ENCODE results near the gene PAGR1. TPM values are rescaled to one million over a fixed set of nuclear protein-coding genes. Genes with fewer than 3 reads are reported as not detected.
"Not testable (repeated sequence)": the region's sequence is repeated elsewhere in the genome, so short reads cannot be mapped to it uniquely, and the experiment has no call there.

Gene PAGR1
- total and polyA plus RNA-seq, 12 donors, result 9.6 to 35.1 (median 13.0) TPM

DNA sequence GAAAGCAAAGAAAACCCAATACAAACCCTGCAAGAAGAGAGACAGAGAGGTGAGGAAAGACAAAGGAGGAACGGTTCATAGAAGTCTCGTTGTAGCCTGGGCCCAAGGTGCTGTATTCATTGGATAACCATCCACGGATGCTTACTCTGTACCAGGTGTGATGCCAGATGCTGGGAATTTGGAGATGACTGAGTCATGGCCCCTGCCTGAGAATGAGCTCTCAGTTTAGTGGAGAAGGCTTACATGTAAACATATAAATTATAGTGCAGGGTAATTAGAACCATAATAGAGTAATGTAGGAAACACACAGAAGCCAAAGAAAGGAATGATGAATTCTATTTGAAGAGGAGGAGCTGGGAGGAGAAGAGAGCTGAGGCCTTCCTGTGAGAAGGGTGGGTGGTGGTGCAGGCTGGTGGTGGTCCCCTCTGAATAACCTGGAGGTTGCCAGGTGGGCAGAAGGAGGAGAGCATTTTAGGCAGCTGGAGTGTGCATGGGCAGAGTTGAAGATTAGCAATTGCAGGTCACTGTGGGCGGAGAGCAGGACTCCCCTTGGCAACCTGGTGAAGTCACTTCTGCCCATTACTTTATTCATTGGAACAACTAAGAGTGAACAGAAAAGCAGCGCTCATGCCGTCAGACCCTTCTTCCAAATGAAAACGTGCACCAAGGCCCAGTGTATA, 45.6 kb upstream of the PAGR1 start:
- DNase-seq (no peak), ATAC-seq (no peak)
- intact Hi-C loops (cut with DNase I), result loop anchor here in 1 of 10 donors (10.0 kb wide), 1 partner anchor 56 kb away; no protein-coding TSS in a partner anchor
- 71 to 78% methylated on average over 7 of the region's 7 CpGs for WGBS, 2 donors
- H3K4me1 ChIP-seq, result peaks cover 0 to 3% (median 0%) of the 10 kb centered on the region in 9 donors
- no peak overlapping the region for H3K4me3 ChIP-seq
- no peak for TF ChIP-seq CTCF (IDR thresholded peaks at IDR 0.05)
- no peaks in the 10 kb centered on the region for H3K9me3 ChIP-seq
- H3K27ac ChIP-seq, result no peak overlapping the region
- no peaks in the 10 kb centered on the region for H3K27me3 ChIP-seq
- no peaks in the 10 kb centered on the region for H3K36me3 ChIP-seq

DNA sequence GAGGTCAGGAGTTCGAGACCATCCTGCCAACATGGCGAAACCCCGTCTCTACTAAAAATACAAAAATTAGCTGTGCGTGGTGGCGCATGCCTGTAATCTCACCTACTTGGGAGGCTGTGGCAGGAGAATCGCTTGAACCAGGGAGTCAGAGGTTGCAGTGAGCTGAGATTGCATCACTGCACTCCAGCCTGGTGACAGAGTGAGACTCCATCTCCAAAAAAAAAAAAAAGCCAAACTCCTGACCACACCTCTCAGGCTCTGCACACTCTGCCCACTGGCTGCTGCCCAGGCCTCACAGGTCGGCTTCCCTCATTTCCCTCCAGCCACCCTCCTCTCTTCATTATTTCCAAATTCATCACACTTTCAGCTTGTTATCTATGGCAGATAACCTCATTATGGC, 43.6 kb upstream of the PAGR1 start:
- ATAC-seq, H3K4me1 ChIP-seq, H3K27ac ChIP-seq, H3K36me3 ChIP-seq, DNase-seq, H3K4me3 ChIP-seq, H3K9me3 ChIP-seq, H3K27me3 ChIP-seq: not testable (repeated sequence)
- WGBS, 2 donors, result 84 to 86% methylated on average over 7 of the region's 7 CpGs
- intact Hi-C loops (cut with DNase I), result loop anchor here in 1 of 10 donors (10.0 kb wide), 1 partner anchor 58 kb away; no protein-coding TSS in a partner anchor

DNA sequence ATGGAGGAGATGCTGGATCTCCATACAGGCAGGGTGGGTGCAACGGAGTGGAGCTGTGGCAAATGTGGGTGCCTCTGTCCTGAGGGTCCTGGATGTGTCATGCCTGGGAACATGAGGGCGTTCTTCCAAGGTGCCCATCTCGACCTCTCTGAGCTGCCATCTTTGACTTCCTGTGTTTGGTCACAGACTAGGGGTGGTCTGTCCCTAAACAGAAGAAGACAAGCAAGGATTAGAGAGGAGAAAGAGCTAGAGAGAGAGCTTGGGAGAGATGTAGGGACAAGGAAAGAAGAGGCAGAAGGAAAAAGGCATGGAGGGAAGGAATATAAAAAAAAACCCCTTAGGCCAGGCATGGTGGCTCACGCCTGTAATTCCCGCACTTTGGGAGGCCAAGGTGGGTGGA, 41.2 kb upstream of the PAGR1 start:
- 90 to 94% methylated on average over 5 of the region's 5 CpGs for WGBS, 2 donors
- no peak for DNase-seq

DNA sequence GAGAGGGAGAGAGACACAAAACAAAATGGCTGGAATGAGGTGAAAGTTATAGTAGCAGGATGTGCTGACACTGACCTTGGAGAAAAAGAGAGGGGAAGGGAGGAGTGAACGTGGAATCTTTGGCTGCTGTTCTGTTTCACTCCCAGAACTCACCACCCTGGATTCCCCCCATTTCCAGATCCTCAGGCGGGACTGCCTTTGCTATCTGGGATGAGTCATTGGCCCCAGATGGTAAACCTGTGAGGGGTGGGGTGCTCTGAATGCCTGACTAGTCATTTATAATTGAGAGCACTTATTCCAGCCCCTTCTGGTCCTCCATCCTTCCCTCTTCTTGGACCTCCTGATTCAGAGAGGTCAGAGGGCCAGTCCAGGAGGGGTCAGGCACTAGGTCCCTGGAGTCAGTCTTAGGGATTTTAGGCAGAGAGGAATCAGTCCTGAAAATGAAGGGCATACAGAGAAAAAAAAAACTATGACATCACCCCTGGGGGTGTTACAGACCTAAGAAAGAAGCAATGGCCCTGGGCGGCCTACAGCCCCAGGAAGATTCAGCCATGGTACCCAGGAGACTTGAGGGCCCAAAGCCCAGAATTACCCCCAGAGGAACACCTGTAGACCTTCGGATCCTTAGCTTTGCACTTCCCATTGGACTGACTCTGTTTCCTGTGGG, 40.1 kb upstream of the PAGR1 start:
- no peak for TF ChIP-seq CTCF (IDR thresholded peaks at IDR 0.05)
- H3K9me3 ChIP-seq, result no peaks in the 10 kb centered on the region
- peaks cover 0 to 3% (median 0%) of the 10 kb centered on the region in 9 donors for H3K4me1 ChIP-seq
- intact Hi-C loops (cut with DNase I), result loop anchor here in 1 of 10 donors (10.0 kb wide), 1 partner anchor 61 kb away; no protein-coding TSS in a partner anchor
- H3K36me3 ChIP-seq, result no peaks in the 10 kb centered on the region
- no peak overlapping the region for H3K4me3 ChIP-seq
- DNase-seq (no peak), ATAC-seq (no peak)
- peaks cover 0 to 27% (median 4%) of the 10 kb centered on the region in 7 donors for H3K27me3 ChIP-seq
- 59 to 64% methylated on average over 4 of the region's 4 CpGs for WGBS, 2 donors
- no peak overlapping the region for H3K27ac ChIP-seq

More for the DNA sequence above, 41.2 kb upstream of the PAGR1 start:
- H3K27ac ChIP-seq, result no peak overlapping the region
- H3K36me3 ChIP-seq, result no peaks in the 10 kb centered on the region
- intact Hi-C loops (cut with DNase I), result loop anchor here in 1 of 10 donors (10.0 kb wide), 1 partner anchor 60 kb away; no protein-coding TSS in a partner anchor
- ATAC-seq, result no peak
- H3K27me3 ChIP-seq, result peaks cover 0 to 16% (median 0%) of the 10 kb centered on the region in 7 donors
- H3K4me1 ChIP-seq, result peaks cover 0 to 3% (median 0%) of the 10 kb centered on the region in 9 donors
- no peak overlapping the region for H3K4me3 ChIP-seq
- no peaks in the 10 kb centered on the region for H3K9me3 ChIP-seq
- TF ChIP-seq CTCF (IDR thresholded peaks at IDR 0.05), result no peak
